Panc1 (cell line): ENCODE results near the gene CYTH3. TPM values are rescaled to one million over a fixed set of nuclear protein-coding genes. Genes with fewer than 3 reads are reported as not detected.
A peak's percentile ranks its signal among the peaks of the same experiment; 100 is the strongest.

Experiments
- ATAC-seq: fragments of 200-7000 bp; cut with Tn5 transposase; 2 replicates; pipeline ENCODE4 v1.9.1; 2020; ENCODE audit warnings: mild to moderate bottlenecking, moderate library complexity
- BruUV-seq: library from RNA; stranded (reverse); fragments of 400-500 nt; replicated peaks from 2 replicates; lab custom pipeline; 2021; lab: Mats Ljungman, UMichigan
- CTCF ChIA-PET: fragments of 300-600 bp; sonication (Branson Sonifier 250); formaldehyde crosslinking; loops from one replicate; lab custom pipeline; 2022; ENCODE audit warnings: antibody characterized with exemption; lab: Charles Lee
- POLR2A ChIA-PET: fragments of 300-600 bp; sonication (Branson Sonifier 250); formaldehyde crosslinking; loops from one replicate; lab custom pipeline; 2022; ENCODE audit warnings: antibody characterized with exemption; lab: Charles Lee
- DNase-seq: peaks from one replicate; pipeline ENCODE4 v3.0.0-alpha.2; 2010; ENCODE audit warnings: low read depth, low spot score
- H3K27ac ChIP-seq: 2 replicates; pipeline ENCODE4 v1.5.1; 2011; ENCODE audit warnings: mild to moderate bottlenecking, low read length, inconsistent platforms
- H3K27me3 ChIP-seq: fragments of 200-500 bp; sonication (Bioruptor generic); 2 replicates; pipeline ENCODE4 v1.6.0; 2014; ENCODE audit warnings: low read length, inconsistent platforms; ENCODE audit not compliant: control insufficient read depth, insufficient read depth
- H3K36me3 ChIP-seq: fragments of 200-500 bp; sonication (Bioruptor generic); 2 replicates; pipeline ENCODE4 v1.5.1; 2014; ENCODE audit warnings: inconsistent platforms, mild to moderate bottlenecking, low read length, moderate library complexity; ENCODE audit not compliant: control insufficient read depth, insufficient read depth
- H3K4me1 ChIP-seq: 2 replicates; pipeline ENCODE4 v1.5.1; 2011; ENCODE audit warnings: inconsistent platforms, mild to moderate bottlenecking, low read length, moderate library complexity; ENCODE audit not compliant: control insufficient read depth, insufficient read depth
- H3K4me3 ChIP-seq, 2 experiments: 2 replicates each; pipeline ENCODE4 v1.5.1; 2011 to 2012; ENCODE audit warnings: low read depth in 2 of 2, low read length in 2 of 2, mild to moderate bottlenecking in 2 of 2, inconsistent platforms in 1 of 2, moderate library complexity in 1 of 2
- H3K9me3 ChIP-seq: fragments of 200-500 bp; sonication (Bioruptor generic); 2 replicates; pipeline ENCODE4 v1.5.1; 2014; ENCODE audit warnings: low read depth, mild to moderate bottlenecking, inconsistent platforms, low read length, moderate library complexity; ENCODE audit not compliant: control insufficient read depth, insufficient read depth
- REST ChIP-seq, 2 experiments: IDR thresholded peaks; 2 replicates each; pipeline ENCODE4 v1.6.1; 2011 to 2012; ENCODE audit warnings: low read depth in 2 of 2, control low read depth in 1 of 2, low read length in 1 of 2, mild to moderate bottlenecking in 1 of 2, moderate library complexity in 1 of 2; ENCODE audit not compliant: insufficient read depth in 1 of 2
- TCF7L2 ChIP-seq: IDR thresholded peaks from 2 replicates; pipeline ENCODE4 v1.6.1; 2011; ENCODE audit warnings: mild to moderate bottlenecking, low read depth, low read length, inconsistent platforms
- in situ Hi-C: cut with HindIII; loops from 2 replicates; pipeline ENCODE4 v1.10.0; 2016; ENCODE audit warnings: low sequenced_read_pairs, low pct_unique_long_range_greater_than_20kb
- intact Hi-C: fragments of 100-400 bp; cut with micrococcal nuclease; formaldehyde crosslinking; loops from one replicate; pipeline ENCODE4 v1.10.0; 2022; ENCODE audit not compliant: unreplicated experiment
- total RNA-seq: library from RNA; stranded (reverse); gene quantifications from one replicate; pipeline ENCODE4 v1.2.1, GENCODE V29; 2021; ENCODE audit not compliant: unreplicated experiment

CYTH3 gene
- total RNA-seq, 1 experiment from 2014 or later: 35.5 TPM

GRCh38 chr7:6202117-6202516, 70.3 kb downstream of the CYTH3 start:
- DNase-seq: no peak
- H3K4me1 ChIP-seq: peaks cover 4% of the 10 kb centered on the region
- in situ Hi-C loops: loop anchor here (10.0 kb wide), 1 partner anchor 63 kb away; no protein-coding TSS in a partner anchor
- TF ChIP-seq TCF7L2 (no peak), REST (IDR thresholded peaks at IDR 0.05; ENCODE audit: insufficient read depth in 1 of 2, low read depth in 2 of 2, low read length in 1 of 2) (no peak)
- no peak overlapping the region for H3K4me3 ChIP-seq
- no peak overlapping the region for H3K27ac ChIP-seq
- ChIA-PET POLR2A (no interaction called here), CTCF (no interaction called here)
- no TSS peak for BruUV-seq
- H3K9me3 ChIP-seq: no peaks in the 10 kb centered on the region
- no peaks in the 10 kb centered on the region for H3K27me3 ChIP-seq
- no peak for ATAC-seq
- no peaks in the 10 kb centered on the region for H3K36me3 ChIP-seq
- intact Hi-C loops: no loop called here

GRCh38 chr7:6200971-6201370, 71.5 kb downstream of the CYTH3 start:
- POLR2A ChIA-PET: interaction anchor here (0.6 kb wide), 1 partner anchor 85 kb away, joined by 3 read pairs; no protein-coding TSS in a partner anchor
- intact Hi-C loops (no loop called here), in situ Hi-C loops (loop anchor here (10.0 kb wide), 1 partner anchor 64 kb away; no protein-coding TSS in a partner anchor)

More at GRCh38 chr7:6200971-6201370, 71.5 kb downstream of the CYTH3 start:
- CTCF ChIA-PET: no interaction called here
- DNase-seq (no peak), ATAC-seq (peak; percentile 19; the same call in 1 of the 2 replicates)
- Histone ChIP-seq H3K27ac (no peak overlapping the region), H3K4me1 (no peaks in the 10 kb centered on the region; the same call in none of the 2 replicates), H3K4me3 (no peak overlapping the region), H3K36me3 (no peaks in the 10 kb centered on the region), H3K9me3 (no peaks in the 10 kb centered on the region), H3K27me3 (no peaks in the 10 kb centered on the region)
- no TSS peak for BruUV-seq
- TF ChIP-seq REST (IDR thresholded peaks at IDR 0.05; ENCODE audit: insufficient read depth in 1 of 2, low read depth in 2 of 2, low read length in 1 of 2) (no peak), TCF7L2 (no peak)
